ENCODE results near the gene NUP37.

DNA sequence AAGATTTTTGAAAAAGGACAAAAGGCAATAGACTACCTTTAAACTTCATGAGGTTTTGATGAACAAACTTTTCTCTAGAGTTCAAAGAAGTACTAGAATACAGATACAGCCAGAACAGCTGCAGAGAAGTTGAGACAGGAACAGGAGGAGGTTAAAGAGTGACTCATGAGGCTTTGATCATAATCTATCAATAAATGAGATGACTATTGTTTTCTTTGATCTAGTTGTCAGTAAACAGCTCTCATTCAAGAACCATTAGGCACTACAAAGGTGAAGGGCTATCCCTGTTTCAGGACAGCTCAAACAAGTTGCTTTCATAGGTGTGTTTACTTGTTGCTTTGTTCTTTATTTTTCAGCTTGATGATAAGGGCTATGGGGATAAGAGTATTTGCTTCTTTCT is 60.6 kb downstream of the NUP37 start:
- TF ChIP-seq, protein P1, sequence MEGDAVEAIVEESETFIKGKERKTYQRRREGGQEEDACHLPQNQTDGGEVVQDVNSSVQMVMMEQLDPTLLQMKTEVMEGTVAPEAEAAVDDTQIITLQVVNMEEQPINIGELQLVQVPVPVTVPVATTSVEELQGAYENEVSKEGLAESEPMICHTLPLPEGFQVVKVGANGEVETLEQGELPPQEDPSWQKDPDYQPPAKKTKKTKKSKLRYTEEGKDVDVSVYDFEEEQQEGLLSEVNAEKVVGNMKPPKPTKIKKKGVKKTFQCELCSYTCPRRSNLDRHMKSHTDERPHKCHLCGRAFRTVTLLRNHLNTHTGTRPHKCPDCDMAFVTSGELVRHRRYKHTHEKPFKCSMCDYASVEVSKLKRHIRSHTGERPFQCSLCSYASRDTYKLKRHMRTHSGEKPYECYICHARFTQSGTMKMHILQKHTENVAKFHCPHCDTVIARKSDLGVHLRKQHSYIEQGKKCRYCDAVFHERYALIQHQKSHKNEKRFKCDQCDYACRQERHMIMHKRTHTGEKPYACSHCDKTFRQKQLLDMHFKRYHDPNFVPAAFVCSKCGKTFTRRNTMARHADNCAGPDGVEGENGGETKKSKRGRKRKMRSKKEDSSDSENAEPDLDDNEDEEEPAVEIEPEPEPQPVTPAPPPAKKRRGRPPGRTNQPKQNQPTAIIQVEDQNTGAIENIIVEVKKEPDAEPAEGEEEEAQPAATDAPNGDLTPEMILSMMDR (IDR thresholded peaks at IDR 0.05): no peak
- TF ChIP-seq ZFX (IDR thresholded peaks at IDR 0.05; ENCODE audit: borderline replicate concordance): no peak

All from 22Rv1 (cell line).